GM23248 (cell line): Measurements from ENCODE around the gene SSUH2. TPM values are rescaled to one million over a fixed set of nuclear protein-coding genes. Genes with fewer than 3 reads are reported as not detected.

Experiments
- DNase-seq: peaks from one replicate; pipeline ENCODE4 v3.0.0-alpha.2; 2015
- H2AFZ ChIP-seq: fragments of 200-600 bp; sonication (generic); 2 replicates; pipeline ENCODE4 v1.6.1; 2016; ENCODE audit warnings: antibody characterized with exemption
- H3F3A ChIP-seq: fragments of 200-600 bp; sonication (generic); 2 replicates; pipeline ENCODE4 v1.6.1; 2016; ENCODE audit warnings: mild to moderate bottlenecking, antibody characterized with exemption, mixed run types; ENCODE audit not compliant: insufficient read depth
- H3K27ac ChIP-seq: fragments of 200-600 bp; sonication (generic); 2 replicates; pipeline ENCODE4 v1.5.1; 2016; ENCODE audit warnings: mild to moderate bottlenecking
- H3K27me3 ChIP-seq: fragments of 200-600 bp; sonication (generic); replicated peaks from 2 replicates; pipeline ENCODE4 v1.6.1; 2016; ENCODE audit warnings: mild to moderate bottlenecking; ENCODE audit not compliant: insufficient read depth
- H3K36me3 ChIP-seq: fragments of 200-600 bp; sonication (generic); 2 replicates; pipeline ENCODE4 v1.6.1; 2016; ENCODE audit warnings: low read depth, mild to moderate bottlenecking
- H3K4me1 ChIP-seq: fragments of 200-600 bp; sonication (generic); 2 replicates; pipeline ENCODE4 v1.6.1; 2016; ENCODE audit warnings: mild to moderate bottlenecking; ENCODE audit not compliant: insufficient read depth
- H3K4me2 ChIP-seq: fragments of 200-600 bp; sonication (generic); one replicate; pipeline ENCODE4 v1.6.1; 2016; ENCODE audit warnings: mild to moderate bottlenecking; ENCODE audit not compliant: unreplicated experiment
- H3K4me3 ChIP-seq: fragments of 200-600 bp; sonication (generic); 2 replicates; pipeline ENCODE4 v1.5.1; 2016; ENCODE audit warnings: mild to moderate bottlenecking
- H3K79me2 ChIP-seq: fragments of 200-600 bp; sonication (generic); 2 replicates; pipeline ENCODE4 v1.6.1; 2016; ENCODE audit warnings: mild to moderate bottlenecking; ENCODE audit not compliant: insufficient read depth
- H3K9ac ChIP-seq: fragments of 200-600 bp; sonication (generic); 2 replicates; pipeline ENCODE4 v1.6.1; 2016; ENCODE audit warnings: mild to moderate bottlenecking
- H3K9me2 ChIP-seq: fragments of 200-600 bp; sonication (generic); 2 replicates; pipeline ENCODE4 v1.6.1; 2016; ENCODE audit warnings: mixed run types, mild to moderate bottlenecking, moderate library complexity; ENCODE audit not compliant: insufficient read depth
- H3K9me3 ChIP-seq: fragments of 200-600 bp; sonication (generic); one replicate; pipeline ENCODE4 v1.6.1; 2017; ENCODE audit warnings: low read depth
- H4K20me1 ChIP-seq: fragments of 200-600 bp; sonication (generic); 2 replicates; pipeline ENCODE4 v1.6.0; 2016; ENCODE audit not compliant: insufficient read depth
- EZH2 ChIP-seq: fragments of 200-600 bp; sonication (generic); IDR thresholded peaks from 2 replicates; pipeline ENCODE4 v1.6.1; 2018; ENCODE audit warnings: antibody characterized with exemption, mild to moderate bottlenecking; ENCODE audit not compliant: insufficient read depth, poor library complexity, severe bottlenecking
- EZH2phosphoT487 ChIP-seq: fragments of 200-600 bp; sonication (generic); IDR thresholded peaks from 2 replicates; pipeline ENCODE4 v1.6.1; 2018; ENCODE audit warnings: antibody characterized with exemption, moderate library complexity, mild to moderate bottlenecking, low read depth; ENCODE audit not compliant: insufficient read depth
- WGBS, 2 experiments: methylation state at CpG; one replicate each; pipeline ENCODE4 v1.1.6; 2015 to 2017; ENCODE audit warnings: low lambda C conversion rate in 2 of 2, low coverage in 1 of 2; ENCODE audit errors: missing lambda C conversion rate in 2 of 2; 5-methylcytosine and 5-hydroxymethylcytosine counted together
- in situ Hi-C: fragments of 300-500 bp; cut with MboI; formaldehyde crosslinking; loops from 2 replicates; pipeline ENCODE4 v1.15.0; 2020
- polyA plus RNA-seq: library from polyadenylated mRNA; unstranded; fragments of >200 nt; fragmentation: Nextera tagmentation; extraction: Ambion mirVana; gene quantifications from 2 replicates; pipeline ENCODE4 v1.2.1, GENCODE V29; 2016
- total RNA-seq: library from RNA; depleted of rRNA; stranded (reverse); fragments of >200 nt; shearing (Covaris generic); gene quantifications from 2 replicates; pipeline ENCODE4 v1.2.3, GENCODE V29; 2014

Gene SSUH2
- total and polyA plus RNA-seq, 2 experiments from 2014 or later: 0.18 to 0.76 TPM

DNA sequence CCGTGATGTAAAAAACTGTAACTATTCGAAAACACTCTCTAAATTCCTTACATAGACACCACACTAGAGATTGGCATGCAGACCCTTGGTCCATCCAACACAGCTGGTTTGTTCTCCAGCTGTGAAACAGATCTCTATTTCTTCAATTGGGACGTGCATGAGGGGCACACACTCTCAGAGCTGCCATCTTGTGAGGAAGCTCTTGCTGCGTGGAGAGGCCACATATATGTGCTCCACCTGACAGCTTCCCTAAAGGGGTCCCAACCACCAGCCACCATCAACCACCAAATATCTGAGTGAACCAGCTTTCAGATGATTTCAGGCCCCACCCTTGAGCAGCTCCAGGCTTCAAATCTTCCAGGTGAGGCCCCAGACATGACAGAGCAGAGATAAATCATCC, 25.6 kb downstream of the SSUH2 start:
- Histone ChIP-seq H3K4me1 (peaks cover 28% of the 10 kb centered on the region), H3K9me3 (no peaks in the 10 kb centered on the region), H3K4me2 (no peak overlapping the region), H3K9me2 (no peaks in the 10 kb centered on the region), H3K27me3 (no peaks in the 10 kb centered on the region), H3K79me2 (no peaks in the 10 kb centered on the region), H3F3A (0 out of 2 replicates have a peak, but pooled peaks cover 7% of the 10 kb centered on the region), H3K4me3 (no peak overlapping the region), H3K9ac (no peak overlapping the region), H3K36me3 (no peaks in the 10 kb centered on the region), H3K27ac (no peak overlapping the region), H2AFZ (no peak overlapping the region), H4K20me1 (no peaks in the 10 kb centered on the region)
- in situ Hi-C loops: no loop called here
- TF ChIP-seq EZH2phosphoT487 (no peak), EZH2 (no peak)
- DNase-seq: no peak
- 74 to 79% methylated on average over 4 of the region's 4 CpGs for WGBS, 2 experiments

DNA sequence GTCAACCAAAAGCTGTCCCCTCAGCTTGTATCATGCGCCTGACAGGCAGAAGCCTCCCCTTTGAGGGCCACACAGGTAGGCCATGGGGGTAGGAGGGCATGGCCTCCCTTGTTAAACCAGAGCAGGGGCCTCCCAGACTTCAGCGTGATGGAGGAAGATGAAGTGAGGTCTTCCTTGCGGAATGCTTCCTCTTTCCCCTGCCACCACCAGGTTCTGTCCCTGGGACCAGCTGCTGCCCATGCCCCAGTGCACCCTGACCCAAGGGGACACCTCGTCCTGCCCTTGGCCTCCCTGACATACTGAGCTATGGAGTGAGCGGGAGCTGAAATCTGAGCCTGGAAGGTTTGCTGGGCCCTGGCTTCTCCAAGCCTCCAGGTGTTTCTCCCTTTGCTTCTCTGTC, 26.7 kb downstream of the SSUH2 start:
- no peaks in the 10 kb centered on the region for H3K79me2 ChIP-seq
- no peak overlapping the region for H3K27ac ChIP-seq
- no peak overlapping the region for H3K4me2 ChIP-seq
- H3K9ac ChIP-seq: no peak overlapping the region
- H3K4me1 ChIP-seq: peaks cover 23% of the 10 kb centered on the region
- H3K36me3 ChIP-seq: no peaks in the 10 kb centered on the region
- in situ Hi-C loops: no loop called here
- WGBS, 2 experiments: 82 to 94% methylated on average over 5 of the region's 5 CpGs
- no peak overlapping the region for H2AFZ ChIP-seq
- H3K9me2 ChIP-seq: no peaks in the 10 kb centered on the region
- no peak for DNase-seq
- no peak for TF ChIP-seq EZH2phosphoT487
- TF ChIP-seq EZH2: no peak
- H3F3A ChIP-seq: 0 out of 2 replicates have a peak, but pooled peaks cover 7% of the 10 kb centered on the region
- no peaks in the 10 kb centered on the region for H3K9me3 ChIP-seq
- H3K27me3 ChIP-seq: no peaks in the 10 kb centered on the region
- H4K20me1 ChIP-seq: no peaks in the 10 kb centered on the region
- no peak overlapping the region for H3K4me3 ChIP-seq

DNA sequence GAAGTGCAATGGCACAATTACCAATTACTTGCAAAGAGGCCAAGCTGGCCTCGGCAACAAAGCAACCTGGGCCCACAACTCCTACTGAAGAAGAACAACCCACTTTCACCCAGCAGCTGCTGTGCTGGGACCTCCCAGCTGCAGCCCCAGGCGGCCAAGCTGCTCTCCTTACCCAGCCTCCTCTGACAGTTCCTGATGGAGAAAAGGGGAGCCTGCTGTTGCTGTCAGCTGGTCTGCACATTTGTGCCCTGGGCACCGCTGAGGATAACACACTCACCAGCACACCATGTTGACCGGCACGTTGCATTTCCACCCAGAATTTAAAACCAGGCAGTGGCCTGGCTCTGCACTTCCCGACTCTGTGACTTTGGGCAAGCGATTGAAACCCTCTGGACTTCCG, 33.6 kb downstream of the SSUH2 start:
- no peak overlapping the region for H3K4me3 ChIP-seq
- no peaks in the 10 kb centered on the region for H3K36me3 ChIP-seq
- H3K4me1 ChIP-seq: peaks cover 15% of the 10 kb centered on the region
- H3K9ac ChIP-seq: no peak overlapping the region
- no peaks in the 10 kb centered on the region for H3K9me2 ChIP-seq
- no peak overlapping the region for H2AFZ ChIP-seq
- H3K9me3 ChIP-seq: no peaks in the 10 kb centered on the region
- WGBS, 2 experiments: 74 to 80% methylated on average over 8 of the region's 8 CpGs
- H3K4me2 ChIP-seq: no peak overlapping the region
- no peaks in the 10 kb centered on the region for H3K79me2 ChIP-seq
- H3K27ac ChIP-seq: no peak overlapping the region
- no peak for DNase-seq
- no peaks in the 10 kb centered on the region for H3K27me3 ChIP-seq
- H3F3A ChIP-seq: no peaks in the 10 kb centered on the region
- in situ Hi-C loops: no loop called here
- TF ChIP-seq EZH2phosphoT487 (no peak), EZH2 (no peak)
- no peaks in the 10 kb centered on the region for H4K20me1 ChIP-seq

DNA sequence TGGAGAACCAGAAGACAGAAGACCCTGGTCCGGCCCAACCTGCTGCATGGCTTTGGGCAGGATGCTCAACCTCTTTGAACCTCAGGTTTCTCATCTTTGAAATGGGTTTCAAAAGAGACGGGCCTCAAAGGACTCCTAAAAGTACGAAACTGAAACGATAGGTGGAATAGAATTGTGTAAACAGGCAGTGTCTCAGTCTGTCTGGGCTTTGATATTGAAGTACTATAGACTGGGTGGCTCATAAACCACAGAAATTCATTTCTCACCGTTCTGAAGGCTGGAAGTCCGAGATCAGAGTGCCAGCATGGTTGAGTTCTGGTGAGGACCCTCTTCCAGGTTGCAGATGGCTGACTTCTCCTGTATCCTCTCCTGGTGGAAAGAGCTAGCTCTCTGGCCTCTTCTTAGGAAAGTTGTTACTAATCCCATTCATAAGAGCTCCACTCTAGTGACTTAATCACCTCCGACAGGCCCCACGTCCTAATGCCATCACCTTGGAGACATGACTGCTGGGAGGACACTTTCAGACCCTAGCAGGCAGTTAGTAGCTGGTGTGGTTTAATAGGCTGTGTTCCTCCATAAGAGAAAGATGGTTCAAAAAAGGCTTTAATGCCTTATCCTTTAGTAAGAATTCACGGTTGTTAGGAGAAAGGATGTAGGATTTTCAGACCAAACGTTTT, 35.7 kb downstream of the SSUH2 start:
- Histone ChIP-seq H3K27me3 (no peaks in the 10 kb centered on the region), H3K4me1 (peaks cover 17% of the 10 kb centered on the region), H3K4me2 (no peak overlapping the region), H3K36me3 (no peaks in the 10 kb centered on the region), H4K20me1 (no peaks in the 10 kb centered on the region), H3F3A (no peaks in the 10 kb centered on the region), H3K9ac (no peak overlapping the region), H3K79me2 (no peaks in the 10 kb centered on the region), H3K4me3 (no peak overlapping the region), H3K9me2 (no peaks in the 10 kb centered on the region), H2AFZ (no peak overlapping the region), H3K9me3 (no peaks in the 10 kb centered on the region), H3K27ac (no peak overlapping the region)
- in situ Hi-C loops: loop anchor here (5.0 kb wide), 1 partner anchor 167 kb away; no protein-coding TSS in a partner anchor
- TF ChIP-seq EZH2 (no peak), EZH2phosphoT487 (no peak)
- DNase-seq: no peak
- 83 to 91% methylated on average over 10 of the region's 10 CpGs for WGBS, 2 experiments
